Keratinocyte (primary cell): ENCODE data around the gene ANAPC1. TPM values are rescaled to one million over a fixed set of nuclear protein-coding genes. Genes with fewer than 3 reads are reported as not detected.
"Not testable (repeated sequence)": the region's sequence is repeated elsewhere in the genome, so short reads cannot be mapped to it uniquely, and the experiment has no call there.

Experiments used
- DNase-seq: peaks from one replicate; pipeline ENCODE4 v3.0.0-alpha.2; 2011; ENCODE audit warnings: low read depth, missing footprints, low spot score
- FAIRE-seq: peaks from 2 replicates; lab custom pipeline; 2011; peaks lifted over from hg19 to GRCh38; lab: Jason Lieb, UNC
- H2AFZ ChIP-seq: 2 replicates; pipeline ENCODE4 v1.6.0; 2012; ENCODE audit warnings: low read length, control low read depth, inconsistent platforms; ENCODE audit not compliant: control insufficient read depth
- H3K27ac ChIP-seq: 2 replicates; pipeline ENCODE4 v1.5.1; 2011; ENCODE audit warnings: low read length; ENCODE audit not compliant: control insufficient read depth, insufficient read depth
- H3K27me3 ChIP-seq: 3 replicates; pipeline ENCODE4 v1.6.0; 2011; ENCODE audit warnings: low read length; ENCODE audit not compliant: control insufficient read depth, insufficient read depth; ENCODE audit errors: extremely low read depth
- H3K36me3 ChIP-seq, 2 experiments: 2 replicates in 1 of 2; 3 replicates in 1 of 2; pipeline ENCODE4 v1.5.1; 2011; ENCODE audit warnings: low read length in 2 of 2, mild to moderate bottlenecking in 1 of 2; ENCODE audit not compliant: control insufficient read depth in 2 of 2, insufficient read depth in 2 of 2; ENCODE audit errors: extremely low read depth in 1 of 2
- H3K4me1 ChIP-seq: 3 replicates; pipeline ENCODE4 v1.5.1; 2011; ENCODE audit warnings: low read length; ENCODE audit not compliant: control insufficient read depth, insufficient read depth; ENCODE audit errors: extremely low read depth
- H3K4me2 ChIP-seq: 3 replicates; pipeline ENCODE4 v1.6.0; 2011; ENCODE audit warnings: low read depth, low read length; ENCODE audit not compliant: control insufficient read depth, insufficient read depth; ENCODE audit errors: extremely low read depth
- H3K4me3 ChIP-seq, 3 experiments: fragments of 200-600 bp in 1 of 3; sonication (generic) in 1 of 3; 2 replicates in 2 of 3; 3 replicates in 1 of 3; pipeline ENCODE4 v1.5.1; 2011 to 2016; ENCODE audit warnings: low read length in 3 of 3, mild to moderate bottlenecking in 3 of 3, control low read depth in 2 of 3, inconsistent platforms in 1 of 3, low read depth in 1 of 3, mixed read lengths in 1 of 3, mixed run types in 1 of 3, moderate library complexity in 1 of 3; ENCODE audit not compliant: control insufficient read depth in 2 of 3, insufficient read depth in 2 of 3; ENCODE audit errors: extremely low read depth in 1 of 3
- H3K79me2 ChIP-seq: 2 replicates; pipeline ENCODE4 v1.6.0; 2012; ENCODE audit warnings: low read length; ENCODE audit not compliant: control insufficient read depth, insufficient read depth
- H3K9ac ChIP-seq: 3 replicates; pipeline ENCODE4 v1.6.0; 2011; ENCODE audit warnings: low read length; ENCODE audit not compliant: control insufficient read depth, insufficient read depth; ENCODE audit errors: extremely low read depth
- H3K9me1 ChIP-seq: 3 replicates; pipeline ENCODE4 v1.6.0; 2011; ENCODE audit warnings: low read length; ENCODE audit not compliant: control insufficient read depth, insufficient read depth; ENCODE audit errors: extremely low read depth
- H3K9me3 ChIP-seq: 2 replicates; pipeline ENCODE4 v1.5.1; 2012; ENCODE audit warnings: low read depth, low read length; ENCODE audit not compliant: control insufficient read depth
- H4K20me1 ChIP-seq: 3 replicates; pipeline ENCODE4 v1.6.0; 2011; ENCODE audit warnings: low read length; ENCODE audit not compliant: control insufficient read depth, insufficient read depth; ENCODE audit errors: extremely low read depth
- CTCF ChIP-seq, 3 experiments: IDR thresholded peaks in 1 of 3; conservative IDR thresholded peaks in 1 of 3; optimal IDR thresholded peaks in 1 of 3; 2 replicates in 2 of 3; 3 replicates in 1 of 3; pipeline versions ENCODE3 to v1.5.1; 2011; ENCODE audit warnings: low read length in 3 of 3, mild to moderate bottlenecking in 3 of 3, moderate library complexity in 2 of 3, control low read depth in 1 of 3, inconsistent platforms in 1 of 3; ENCODE audit not compliant: insufficient read depth in 2 of 3; ENCODE audit errors: extremely low read depth in 1 of 3
- dilution Hi-C: fragments of 300-500 bp; cut with MboI; formaldehyde crosslinking; loops from one replicate; pipeline ENCODE4 v1.7.0; 2020; ENCODE audit warnings: low sequenced_read_pairs; ENCODE audit not compliant: extremely low pct_ligation_motif_present
- polyA plus RNA-seq, 5 experiments: library from polyadenylated mRNA; depleted of rRNA in 3 of 5; stranded (reverse) in 3 of 5; stranded (forward) in 1 of 5; unstranded in 1 of 5; fragments of >200 nt; gene quantifications; 1 replicate in 1 of 5; 2 replicates in 3 of 5; 3 replicates in 1 of 5; pipeline versions ENCODE4 v1.2.1 to v1.2.3, GENCODE V29; 2011 to 2012; ENCODE audit warnings: missing spikeins in 2 of 5, low read depth in 1 of 5, low replicate concordance in 1 of 5

Gene ANAPC1
- polyA plus RNA-seq, 1 donor (not counting 4 experiments of a cell fraction or from before 2014, with no cell fraction given) = 36.5 TPM

GRCh38 chr2:111747410-111748115, 136.4 kb downstream of the ANAPC1 start:
- H3K27ac ChIP-seq, dilution Hi-C loops, H3K4me1 ChIP-seq, H3K27me3 ChIP-seq, H4K20me1 ChIP-seq, H3K4me2 ChIP-seq, H2AFZ ChIP-seq, H3K9me1 ChIP-seq, H3K9me3 ChIP-seq, H3K4me3 ChIP-seq, DNase-seq, H3K36me3 ChIP-seq, H3K9ac ChIP-seq, H3K79me2 ChIP-seq: not testable (repeated sequence)
- TF ChIP-seq CTCF (optimal IDR thresholded peaks at IDR 0.05 in 1 of 3, IDR thresholded peaks at IDR 0.05 in 1 of 3, conservative IDR thresholded peaks at IDR 0.05 in 1 of 3; ENCODE audit: extremely low read depth in 1 of 3, insufficient read depth in 2 of 3, low read length in 3 of 3) = peak in 2 of 3 experiments; percentile 27 to 32
- peak; percentile 88 for FAIRE-seq

- H3K9ac ChIP-seq, H3K4me2 ChIP-seq, DNase-seq, H2AFZ ChIP-seq, H3K4me1 ChIP-seq, dilution Hi-C loops, H3K27ac ChIP-seq, H3K27me3 ChIP-seq, H3K4me3 ChIP-seq, H3K9me1 ChIP-seq, H3K79me2 ChIP-seq, H4K20me1 ChIP-seq, H3K9me3 ChIP-seq, H3K36me3 ChIP-seq, FAIRE-seq: not testable (repeated sequence)
Measured at GRCh38 chr2:111744751-111745150, 139.2 kb downstream of the ANAPC1 start.

GRCh38 chr2:111741517-111741916, 142.5 kb downstream of the ANAPC1 start:
- H3K27ac ChIP-seq, H3K9ac ChIP-seq, DNase-seq, H3K4me2 ChIP-seq, H3K4me3 ChIP-seq, H3K36me3 ChIP-seq, dilution Hi-C loops, H2AFZ ChIP-seq, H4K20me1 ChIP-seq, H3K9me3 ChIP-seq, H3K79me2 ChIP-seq, H3K27me3 ChIP-seq, H3K9me1 ChIP-seq, H3K4me1 ChIP-seq: not testable (repeated sequence)
- FAIRE-seq = peak; percentile 29
